ENCODE measurements around the gene SMYD4.
"Not testable (repeated sequence)": the region's sequence is repeated elsewhere in the genome, so short reads cannot be mapped to it uniquely, and the experiment has no call there.

Gene SMYD4, protein sequence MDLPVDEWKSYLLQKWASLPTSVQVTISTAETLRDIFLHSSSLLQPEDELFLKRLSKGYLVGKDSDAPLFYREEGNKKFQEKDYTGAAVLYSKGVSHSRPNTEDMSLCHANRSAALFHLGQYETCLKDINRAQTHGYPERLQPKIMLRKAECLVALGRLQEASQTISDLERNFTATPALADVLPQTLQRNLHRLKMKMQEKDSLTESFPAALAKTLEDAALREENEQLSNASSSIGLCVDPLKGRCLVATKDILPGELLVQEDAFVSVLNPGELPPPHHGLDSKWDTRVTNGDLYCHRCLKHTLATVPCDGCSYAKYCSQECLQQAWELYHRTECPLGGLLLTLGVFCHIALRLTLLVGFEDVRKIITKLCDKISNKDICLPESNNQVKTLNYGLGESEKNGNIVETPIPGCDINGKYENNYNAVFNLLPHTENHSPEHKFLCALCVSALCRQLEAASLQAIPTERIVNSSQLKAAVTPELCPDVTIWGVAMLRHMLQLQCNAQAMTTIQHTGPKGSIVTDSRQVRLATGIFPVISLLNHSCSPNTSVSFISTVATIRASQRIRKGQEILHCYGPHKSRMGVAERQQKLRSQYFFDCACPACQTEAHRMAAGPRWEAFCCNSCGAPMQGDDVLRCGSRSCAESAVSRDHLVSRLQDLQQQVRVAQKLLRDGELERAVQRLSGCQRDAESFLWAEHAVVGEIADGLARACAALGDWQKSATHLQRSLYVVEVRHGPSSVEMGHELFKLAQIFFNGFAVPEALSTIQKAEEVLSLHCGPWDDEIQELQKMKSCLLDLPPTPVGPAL

GRCh38 chr17:1829592-1830257 is at the start of gene SMYD4, which contains the start of gene RPA1:
TSS of gene SMYD4 (minus strand) at chr17:1829902. CDS start at chr17:1827994, 1,908 bp downstream.
TSS of gene RPA1 (plus strand) at chr17:1830005. CDS start at chr17:1830094, 89 bp downstream.
- peak; percentile 85 to 86 for DNase-seq (ENCODE audit: low read depth in 2 of 2)

DNA sequence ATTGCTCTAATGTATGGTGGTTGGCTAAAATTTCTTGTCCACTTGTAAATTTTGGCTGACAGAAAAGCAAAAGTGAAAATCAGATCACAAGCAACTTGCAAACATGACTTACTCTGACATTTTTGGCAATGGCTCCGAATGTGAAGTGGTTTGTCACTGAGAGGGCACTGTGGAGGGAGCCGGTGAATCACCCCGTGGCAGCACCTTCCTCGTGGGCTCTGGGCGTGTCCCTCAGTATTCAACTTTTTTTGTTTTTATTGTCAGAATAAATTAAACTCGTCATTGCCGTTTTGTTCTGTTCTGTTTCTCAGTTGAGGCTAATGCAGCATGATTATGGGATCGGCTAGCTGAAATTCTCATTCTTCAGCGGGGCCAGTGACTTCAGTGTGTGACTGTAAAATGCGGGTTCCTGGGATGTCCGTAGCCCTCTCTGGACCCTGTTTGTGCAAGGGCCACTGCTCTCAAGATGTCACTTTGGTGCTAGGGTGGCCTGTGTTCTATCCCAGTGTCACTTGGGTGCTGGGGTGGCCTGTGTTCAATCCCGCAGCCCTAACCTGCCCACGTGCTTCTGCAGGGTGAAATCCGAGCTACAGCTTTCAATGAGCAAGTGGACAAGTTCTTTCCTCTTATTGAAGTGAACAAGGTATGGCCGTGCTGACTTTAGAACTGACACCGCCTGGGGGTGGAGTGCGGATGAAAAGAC is 48.9 kb upstream of the SMYD4 start:
- DNase-seq (ENCODE audit: low read depth in 2 of 2): no peak

DNA sequence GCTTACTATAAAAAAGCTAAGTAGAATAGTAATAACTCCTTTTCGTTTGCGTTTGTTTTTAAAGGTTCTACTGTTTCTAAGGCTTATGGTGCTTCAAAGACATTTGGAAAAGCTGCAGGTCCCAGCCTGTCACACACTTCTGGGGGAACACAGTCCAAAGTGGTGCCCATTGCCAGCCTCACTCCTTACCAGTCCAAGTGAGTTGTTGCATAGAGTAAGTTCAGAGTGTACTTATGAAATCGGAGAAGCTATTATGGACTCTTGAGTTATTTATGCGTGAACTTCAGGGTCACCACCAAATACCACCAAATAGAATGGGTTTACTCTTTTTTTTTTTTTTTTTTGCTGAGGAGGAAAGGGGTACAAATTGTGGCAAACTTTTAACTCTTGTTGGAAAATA is 45.9 kb upstream of the SMYD4 start:
- DNase-seq (ENCODE audit: low read depth in 2 of 2): no peak

DNA sequence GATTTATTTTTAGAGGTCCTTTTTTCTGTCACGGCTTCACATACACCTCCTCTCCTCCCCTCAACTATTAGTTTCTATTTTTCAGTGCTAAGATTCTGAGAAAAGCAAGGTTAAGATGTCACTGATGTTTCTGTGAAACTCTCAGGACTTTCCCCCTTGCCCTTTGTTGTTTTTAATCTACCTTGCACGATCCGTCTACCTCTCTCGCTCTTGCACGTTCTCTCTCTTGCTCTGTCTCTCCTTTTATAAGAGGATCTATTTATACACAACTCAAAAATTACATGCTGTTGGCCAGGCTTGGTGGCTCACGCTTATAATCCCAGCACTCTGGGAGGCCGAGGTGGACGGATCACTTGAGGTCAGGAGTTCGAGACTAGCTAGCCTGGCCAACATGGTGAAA is 43.7 kb upstream of the SMYD4 start:
- DNase-seq (ENCODE audit: low read depth in 2 of 2): no peak

- DNase-seq (ENCODE audit: low read depth in 2 of 2): no peak
Measured at GRCh38 chr17:1872976-1873375, 43.3 kb upstream of the SMYD4 start.

GRCh38 chr17:1872254-1872653 is 42.6 kb upstream of the SMYD4 start:
- no peak for DNase-seq (ENCODE audit: low read depth in 2 of 2)

- DNase-seq (ENCODE audit: low read depth in 2 of 2): no peak
Measured at GRCh38 chr17:1871756-1872155, 42.1 kb upstream of the SMYD4 start.

- no peak for DNase-seq (ENCODE audit: low read depth in 2 of 2)
Measured at GRCh38 chr17:1870592-1870991, 40.9 kb upstream of the SMYD4 start.

DNA sequence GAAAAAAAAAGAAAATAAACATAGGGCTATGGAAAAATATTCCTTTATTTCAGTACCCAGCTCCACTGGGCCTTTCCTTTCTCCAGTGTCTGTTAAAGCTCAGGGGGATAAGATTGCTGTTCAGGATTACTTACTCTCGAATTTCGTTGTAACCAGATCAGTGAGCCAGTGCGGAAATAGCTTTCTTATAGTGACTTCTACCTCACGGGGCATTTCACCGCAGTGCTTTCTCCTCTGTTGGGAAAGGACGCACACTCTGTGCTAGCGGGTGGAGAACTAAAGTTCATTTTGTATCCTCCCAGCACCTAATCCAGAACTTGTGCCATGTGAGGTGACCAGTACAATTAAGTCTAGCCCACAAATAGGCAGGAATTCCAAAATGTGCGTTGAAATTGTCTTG is 38.4 kb upstream of the SMYD4 start:
- DNase-seq (ENCODE audit: low read depth in 2 of 2): no peak

- no peak for DNase-seq (ENCODE audit: low read depth in 2 of 2)
Measured at GRCh38 chr17:1867307-1867706, 37.6 kb upstream of the SMYD4 start.

- peak in 1 of 2 donors; percentile 16 for DNase-seq (ENCODE audit: low read depth in 2 of 2)
Measured at GRCh38 chr17:1865252-1866037, 35.7 kb upstream of the SMYD4 start.

DNA sequence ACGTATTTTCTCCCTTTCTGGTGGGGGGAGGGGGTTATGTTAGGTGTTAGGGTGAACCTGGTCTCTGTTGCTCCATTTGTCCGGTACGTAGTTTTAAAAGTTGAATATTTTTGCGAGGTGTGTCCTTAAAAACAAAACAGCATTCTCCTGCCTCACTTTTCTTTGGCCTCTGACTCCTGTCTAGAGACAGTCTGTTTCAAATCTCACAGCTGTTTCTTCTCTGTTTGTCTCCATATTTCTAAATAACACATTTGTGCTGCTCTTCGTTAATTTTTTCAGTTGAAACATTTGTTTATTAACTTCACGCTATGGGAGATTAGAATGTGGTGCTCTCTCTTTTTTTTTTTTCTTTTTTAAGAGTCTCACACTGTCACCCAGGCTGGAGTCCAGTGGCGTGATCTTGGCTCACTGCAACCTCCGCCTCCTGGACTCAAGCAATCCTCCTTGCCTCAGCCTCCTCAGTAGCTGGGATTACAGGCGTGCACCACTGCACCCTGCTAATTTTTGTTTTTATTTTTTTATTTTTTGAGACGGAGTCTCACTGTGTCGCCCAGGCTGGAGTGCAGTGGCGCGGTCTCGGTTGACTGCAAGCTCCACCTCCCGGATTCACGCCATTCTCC is 31.8 kb upstream of the SMYD4 start:
- no peak for DNase-seq (ENCODE audit: low read depth in 2 of 2)

DNA sequence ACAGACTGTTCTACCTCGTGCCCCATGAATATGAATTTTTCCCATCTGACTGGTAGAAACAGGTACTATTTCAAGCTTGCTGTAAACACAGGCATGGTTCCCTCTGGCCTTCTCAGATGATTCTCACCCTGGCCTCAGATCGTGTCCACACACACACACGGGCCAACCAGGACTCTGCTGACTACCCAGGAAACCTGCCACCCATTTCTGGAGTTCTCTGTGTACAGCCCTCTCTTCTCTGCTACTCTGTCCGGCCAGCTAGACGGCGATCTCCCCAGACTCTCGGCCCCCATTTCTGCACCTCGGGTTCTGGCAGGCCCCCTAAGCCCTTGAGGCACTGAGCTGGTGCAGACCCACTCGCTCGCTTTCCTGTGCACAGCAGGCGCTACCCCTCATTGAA is 31.3 kb upstream of the SMYD4 start:
- no peak for DNase-seq (ENCODE audit: low read depth in 2 of 2)

DNA sequence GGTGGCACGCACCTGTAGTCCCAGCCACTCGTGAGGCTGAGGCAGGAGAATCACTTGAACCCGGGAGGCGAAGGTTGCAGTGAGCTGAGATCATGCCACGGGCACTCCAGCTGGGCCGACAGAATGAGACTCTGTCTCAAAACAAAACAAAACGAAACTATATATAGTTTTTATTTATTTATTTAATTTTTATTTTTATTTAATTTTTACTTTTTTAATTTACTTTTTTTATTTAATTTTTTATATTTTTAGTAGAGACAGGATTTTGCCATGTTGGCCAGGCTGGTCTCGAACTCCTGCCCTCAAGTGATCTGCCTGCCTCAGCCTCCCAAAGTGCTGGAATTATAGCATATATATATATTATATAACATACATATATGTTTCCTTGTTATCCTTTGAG is 26.8 kb upstream of the SMYD4 start:
- DNase-seq (ENCODE audit: low read depth in 2 of 2): not testable (repeated sequence)

DNA sequence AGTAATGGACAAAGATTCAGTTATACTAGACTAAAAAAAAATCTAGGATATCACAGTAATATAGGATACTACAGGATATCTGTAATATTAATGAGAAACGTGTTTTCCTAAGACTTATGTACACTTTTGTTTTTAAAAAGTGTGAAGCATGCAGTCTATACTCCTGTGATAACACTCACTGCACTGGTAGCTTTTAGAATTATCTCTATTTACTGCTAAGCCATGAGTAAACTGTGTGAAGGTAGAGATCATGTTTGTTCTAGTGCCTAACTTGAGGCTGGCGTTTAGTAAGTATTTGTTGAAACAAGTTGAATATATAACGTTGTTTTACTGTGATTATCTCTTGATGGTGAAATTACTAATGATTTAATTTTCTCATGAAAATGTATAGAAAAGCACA is 24.0 kb upstream of the SMYD4 start:
- DNase-seq (ENCODE audit: low read depth in 2 of 2): no peak

DNA sequence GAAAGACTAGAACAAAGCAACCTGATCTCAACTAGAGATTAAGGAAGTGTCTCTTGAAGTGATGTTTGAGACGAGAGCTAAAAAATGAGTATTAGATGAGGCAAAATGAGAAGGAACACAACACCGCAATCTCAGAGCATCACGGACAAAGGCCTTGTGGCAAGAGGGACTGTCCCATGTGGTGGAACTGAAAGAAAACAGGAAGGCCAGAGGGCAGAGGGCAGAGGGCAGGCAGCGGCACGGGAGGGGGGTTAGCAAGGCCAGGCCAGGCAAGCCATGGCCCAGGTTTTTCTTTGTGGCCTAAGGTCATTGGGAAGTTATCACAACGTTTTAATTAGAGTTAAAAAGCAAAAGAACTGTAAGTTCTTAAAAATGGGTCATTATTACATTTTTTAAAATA is 22.6 kb upstream of the SMYD4 start:
- no peak for DNase-seq (ENCODE audit: low read depth in 2 of 2)

DNA sequence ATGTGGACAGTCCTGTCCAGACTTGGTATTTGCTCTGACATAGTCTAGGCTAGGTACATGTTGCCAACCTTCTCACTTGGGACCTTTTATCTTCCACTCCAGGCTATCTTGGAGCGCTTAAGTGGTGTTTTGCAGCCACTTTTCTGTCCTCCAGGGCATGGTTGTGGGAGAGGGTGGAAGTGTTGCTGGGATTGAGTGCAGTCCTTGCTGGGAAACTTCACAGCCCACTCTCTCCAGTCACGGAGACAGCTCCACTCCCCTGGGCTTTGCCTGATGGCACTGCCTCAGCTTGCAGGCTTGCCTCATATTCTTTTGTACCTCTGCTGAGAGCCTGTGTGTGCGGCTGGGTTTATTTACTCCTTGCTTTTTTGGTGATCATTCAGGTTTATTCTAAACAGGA is 17.5 kb upstream of the SMYD4 start:
- no peak for DNase-seq (ENCODE audit: low read depth in 2 of 2)

- DNase-seq (ENCODE audit: low read depth in 2 of 2): no peak
Measured at GRCh38 chr17:1843947-1844346, 14.2 kb upstream of the SMYD4 start.

GRCh38 chr17:1839516-1839915 is 9.8 kb upstream of the SMYD4 start:
- no peak for DNase-seq (ENCODE audit: low read depth in 2 of 2)

- peak in 1 of 2 donors; percentile 15 for DNase-seq (ENCODE audit: low read depth in 2 of 2)
Measured at GRCh38 chr17:1834380-1835149, 4.9 kb upstream of the SMYD4 start.

Data from stimulated activated CD8-positive, alpha-beta memory T cell treated with anti-CD3 and anti-CD28 coated beads, Interleukin-15, amount 100 ng/mL, for 48 hours (primary cell).